ENCODE results near the gene LIX1L. TPM values are rescaled to one million over a fixed set of nuclear protein-coding genes. Genes with fewer than 3 reads are reported as not detected.
A peak's percentile ranks its signal among the peaks of the same experiment; 100 is the strongest.

The LIX1L gene
- total RNA-seq, 2 experiments from 2014 or later = 21.4 to 21.5 TPM

- H3K27ac Mint-ChIP-seq = no peak overlapping the region
- ChIA-PET CTCF (interaction anchor here (0.8 to 9.4 kb wide), 13 partner anchors 9 to 133 kb away, joined by 3 to 151 read pairs (median 7); partner anchors contain the start of genes ANKRD34A, LIX1L, NUDT17 and PIAS3), POLR2A (interaction anchor here (0.8 to 6.6 kb wide), 19 partner anchors 14 to 155 kb away, joined by 3 to 625 read pairs (median 7); partner anchors contain the start of genes ANKRD34A, LIX1L, PEX11B and PIAS3)
- peak overlapping the region; percentile 45 for H3K4me3 ChIP-seq (ENCODE audit: low read length)
- peaks cover 11% of the 10 kb centered on the region for H3K36me3 ChIP-seq (ENCODE audit: insufficient read depth, low read length)
- peak overlapping the region; percentile 93 to 94 for H3K27ac ChIP-seq (ENCODE audit: low read depth in 1 of 2, low read length in 2 of 2)
- ATAC-seq (ENCODE audit: poor library complexity) = peak; percentile 69
- peaks cover 11% of the 10 kb centered on the region for H3K36me3 Mint-ChIP-seq (ENCODE audit: low read depth)
- intact Hi-C loops (cut with DNase I, micrococcal nuclease) = loop anchor here in 1 of 2 experiments (1.0 kb wide), 1 partner anchor 20 kb away; no protein-coding TSS in a partner anchor
- peak in 13 of 14 experiments; percentile 45 to 97 (median 66) for DNase-seq
- no peaks in the 10 kb centered on the region for H3K27me3 Mint-ChIP-seq
- no peaks in the 10 kb centered on the region for H3K9me3 Mint-ChIP-seq
- peaks cover 6% of the 10 kb centered on the region for H3K4me1 Mint-ChIP-seq (ENCODE audit: low read depth)
- H3K9me3 ChIP-seq (ENCODE audit: control insufficient read depth in 1 of 2, insufficient read depth in 1 of 2, low read length in 2 of 2) = no peaks in the 10 kb centered on the region
- H3K4me1 ChIP-seq (ENCODE audit: insufficient read depth, low read length) = peaks cover 69% of the 10 kb centered on the region
- TF ChIP-seq, protein P1, sequence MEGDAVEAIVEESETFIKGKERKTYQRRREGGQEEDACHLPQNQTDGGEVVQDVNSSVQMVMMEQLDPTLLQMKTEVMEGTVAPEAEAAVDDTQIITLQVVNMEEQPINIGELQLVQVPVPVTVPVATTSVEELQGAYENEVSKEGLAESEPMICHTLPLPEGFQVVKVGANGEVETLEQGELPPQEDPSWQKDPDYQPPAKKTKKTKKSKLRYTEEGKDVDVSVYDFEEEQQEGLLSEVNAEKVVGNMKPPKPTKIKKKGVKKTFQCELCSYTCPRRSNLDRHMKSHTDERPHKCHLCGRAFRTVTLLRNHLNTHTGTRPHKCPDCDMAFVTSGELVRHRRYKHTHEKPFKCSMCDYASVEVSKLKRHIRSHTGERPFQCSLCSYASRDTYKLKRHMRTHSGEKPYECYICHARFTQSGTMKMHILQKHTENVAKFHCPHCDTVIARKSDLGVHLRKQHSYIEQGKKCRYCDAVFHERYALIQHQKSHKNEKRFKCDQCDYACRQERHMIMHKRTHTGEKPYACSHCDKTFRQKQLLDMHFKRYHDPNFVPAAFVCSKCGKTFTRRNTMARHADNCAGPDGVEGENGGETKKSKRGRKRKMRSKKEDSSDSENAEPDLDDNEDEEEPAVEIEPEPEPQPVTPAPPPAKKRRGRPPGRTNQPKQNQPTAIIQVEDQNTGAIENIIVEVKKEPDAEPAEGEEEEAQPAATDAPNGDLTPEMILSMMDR (IDR thresholded peaks at IDR 0.05) = peak; percentile 28
- H3K4me3 Mint-ChIP-seq = no peak overlapping the region
- no peaks in the 10 kb centered on the region for H3K27me3 ChIP-seq (ENCODE audit: control insufficient read depth in 1 of 2, insufficient read depth in 2 of 2, low read length in 2 of 2)
Measured at GRCh38 chr1:145978854-145979745, 21.3 kb upstream of the LIX1L start.

GRCh38 chr1:145978471-145978853 lies 20.6 kb upstream of the LIX1L start:
- Histone ChIP-seq H3K36me3 (ENCODE audit: insufficient read depth, low read length) (peaks cover 11% of the 10 kb centered on the region), H3K9me3 (ENCODE audit: control insufficient read depth in 1 of 2, insufficient read depth in 1 of 2, low read length in 2 of 2) (no peaks in the 10 kb centered on the region), H3K27ac (ENCODE audit: low read depth in 1 of 2, low read length in 2 of 2) (peak overlapping the region; percentile 93 to 94), H3K4me1 (ENCODE audit: insufficient read depth, low read length) (peaks cover 63% of the 10 kb centered on the region), H3K4me3 (ENCODE audit: low read length) (peak overlapping the region; percentile 45), H3K27me3 (ENCODE audit: control insufficient read depth in 1 of 2, insufficient read depth in 2 of 2, low read length in 2 of 2) (no peaks in the 10 kb centered on the region)
- Mint-ChIP-seq H3K9me3 (no peaks in the 10 kb centered on the region), H3K4me1 (ENCODE audit: low read depth) (peaks cover 7% of the 10 kb centered on the region), H3K4me3 (no peak overlapping the region), H3K36me3 (ENCODE audit: low read depth) (peaks cover 11% of the 10 kb centered on the region), H3K27ac (no peak overlapping the region), H3K27me3 (no peaks in the 10 kb centered on the region)
- DNase-seq (no peak), ATAC-seq (ENCODE audit: poor library complexity) (no peak)
- TF ChIP-seq, protein P1 (IDR thresholded peaks at IDR 0.05) = no peak
- intact Hi-C loops (cut with DNase I, micrococcal nuclease) = no loop called here
- CTCF ChIA-PET = interaction anchor here (0.8 to 9.4 kb wide), 11 partner anchors 10 to 133 kb away, joined by 3 to 151 read pairs (median 10); partner anchors contain the start of genes ANKRD34A, LIX1L, NUDT17 and POLR3GL
- POLR2A ChIA-PET = interaction anchor here (0.8 to 6.6 kb wide), 14 partner anchors 14 to 107 kb away, joined by 3 to 625 read pairs (median 14); partner anchors contain the start of genes ANKRD34A, LIX1L, PEX11B and POLR3GL
